Esophagus mucosa (tissue), 1 donor: ENCODE results near the gene SIL1. TPM values are rescaled to one million over a fixed set of nuclear protein-coding genes. Genes with fewer than 3 reads are reported as not detected.
A peak's percentile ranks its signal among the peaks of the same experiment; 100 is the strongest.
"Not testable (repeated sequence)": the region's sequence is repeated elsewhere in the genome, so short reads cannot be mapped to it uniquely, and the experiment has no call there.

Source experiments
- ATAC-seq: fragments of 200-7000 bp; cut with Tn5 transposase; one replicate; pipeline ENCODE4 v1.9.1; 2020
- total RNA-seq: library from RNA; stranded (reverse); gene quantifications from one replicate; pipeline ENCODE4 v1.2.4, GENCODE V29; 2023
- donor health status: DM: yes; HTN: yes; CAD: no.

Gene SIL1
- total RNA-seq, 1 donor from 2014 or later = 29.3 TPM

DNA sequence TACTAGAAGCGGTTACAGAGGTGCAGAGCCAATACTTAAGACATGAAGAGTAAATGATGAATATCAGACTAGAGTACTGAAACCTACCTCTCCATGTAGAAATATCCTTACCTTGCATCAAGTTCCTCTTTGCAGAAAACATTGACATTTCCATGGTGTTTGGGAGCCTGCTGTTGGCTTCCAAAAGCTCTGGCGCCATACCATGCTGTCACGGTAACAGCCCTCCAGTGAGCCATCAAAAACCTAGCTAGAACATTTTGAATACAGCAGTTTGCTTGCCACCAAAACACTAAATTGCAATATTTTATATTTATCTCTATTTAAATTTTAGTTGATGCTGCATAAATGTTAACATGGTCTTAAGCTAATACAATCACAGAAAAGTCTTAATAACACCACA, 179.0 kb downstream of the SIL1 start:
- no peak for ATAC-seq

DNA sequence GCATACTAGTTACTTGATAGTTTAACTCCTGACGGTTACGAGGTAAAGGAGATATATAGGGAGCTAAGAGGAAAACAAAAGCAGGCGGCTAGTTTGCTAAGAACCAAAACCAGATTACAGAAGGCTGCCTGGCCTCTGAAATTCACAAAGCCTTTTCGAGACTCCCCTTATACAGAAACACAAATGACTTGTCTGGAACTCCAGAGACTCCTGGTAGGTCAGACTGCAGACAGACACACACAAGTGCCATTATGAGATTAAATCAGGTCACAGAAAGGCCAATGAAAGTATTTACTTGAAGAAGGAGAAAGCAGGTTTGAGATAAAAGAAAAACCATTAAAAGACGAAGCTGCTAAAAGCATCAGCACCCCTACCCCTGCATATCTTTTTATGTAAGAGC, 180.5 kb downstream of the SIL1 start:
- no peak for ATAC-seq

GRCh38 chr5:139016186-139016585, 182.0 kb downstream of the SIL1 start:
- ATAC-seq = no peak

GRCh38 chr5:139014726-139015125, 183.4 kb downstream of the SIL1 start:
- ATAC-seq = peak; percentile 65

GRCh38 chr5:139012176-139012575, 186.0 kb downstream of the SIL1 start:
- no peak for ATAC-seq

- not testable (repeated sequence) for ATAC-seq
Measured at GRCh38 chr5:139011156-139011555, 187.0 kb downstream of the SIL1 start.

GRCh38 chr5:139004374-139005307, 193.5 kb downstream of the SIL1 start:
- ATAC-seq = no peak

DNA sequence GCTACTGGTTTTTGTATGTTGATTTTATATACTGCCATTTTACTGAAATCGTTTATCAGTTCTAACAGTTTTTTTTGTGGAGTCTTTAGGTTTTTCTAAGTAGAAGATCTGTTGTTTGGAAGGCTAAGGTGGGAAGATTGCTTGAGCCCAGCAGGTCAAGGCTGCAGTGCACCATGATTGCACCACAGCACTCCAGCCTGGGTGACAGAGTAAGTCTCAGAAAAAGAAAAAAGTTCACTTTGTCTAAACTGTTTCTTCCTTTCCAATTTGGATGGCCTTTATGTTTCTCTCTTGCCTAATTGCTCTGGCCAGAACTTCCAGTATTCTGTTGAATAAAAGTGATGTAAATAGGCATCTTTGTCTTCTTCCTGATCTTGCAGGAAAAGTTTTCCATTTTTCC, 198.5 kb downstream of the SIL1 start:
- ATAC-seq = no peak

- ATAC-seq = no peak
Measured at GRCh38 chr5:138998521-138998920, 199.6 kb downstream of the SIL1 start.

GRCh38 chr5:138996120-138996519, 202.0 kb downstream of the SIL1 start:
- no peak for ATAC-seq

- ATAC-seq = no peak
Measured at GRCh38 chr5:138990986-138991590, 207.1 kb downstream of the SIL1 start.

DNA sequence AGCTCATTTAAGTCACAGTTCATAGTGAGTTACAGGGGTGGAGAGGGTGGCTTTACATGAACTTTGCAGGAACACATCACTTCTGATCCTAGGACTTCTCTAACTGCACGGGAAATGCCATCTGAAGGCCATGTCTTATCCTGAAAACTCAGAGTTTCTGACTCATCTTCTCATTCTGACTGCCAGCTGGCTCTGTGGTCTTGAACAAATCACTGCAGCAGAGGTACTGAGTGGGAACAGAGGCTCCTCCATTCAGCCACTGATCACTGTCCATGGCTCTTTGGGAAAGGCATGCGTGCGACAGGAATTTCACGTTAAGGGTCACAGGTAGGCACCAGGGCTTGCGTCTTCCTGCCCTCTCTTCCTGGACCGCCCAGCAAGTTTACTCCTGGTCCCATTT, 208.4 kb downstream of the SIL1 start:
- ATAC-seq = no peak

DNA sequence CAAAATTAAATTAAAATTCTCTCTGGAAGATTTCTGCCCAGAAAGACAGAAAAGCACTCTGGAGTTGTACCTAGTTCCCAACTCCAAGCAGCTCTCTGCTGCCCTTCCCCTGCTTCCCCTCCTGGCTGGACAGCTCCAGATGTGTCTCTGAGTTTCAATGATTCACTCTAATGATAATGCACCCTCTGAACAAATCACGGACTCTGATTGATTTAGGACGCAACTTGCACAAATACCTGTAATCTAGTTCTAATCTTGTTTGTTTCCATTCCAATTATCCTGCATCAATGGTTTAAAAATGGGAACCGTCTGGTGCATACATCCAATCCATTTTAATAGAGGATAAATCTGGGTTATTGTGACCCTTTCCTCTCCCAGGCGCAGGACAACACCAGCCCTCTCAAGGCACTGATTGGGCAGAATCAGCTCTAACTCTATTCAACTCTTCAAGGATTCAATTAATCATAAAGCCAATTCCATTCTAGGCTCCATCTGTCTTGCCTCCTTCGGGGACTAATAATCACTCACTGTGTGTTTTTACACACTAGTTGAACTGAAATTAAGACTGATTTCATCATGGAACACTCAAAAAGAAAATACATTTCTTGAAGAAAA, 211.9 kb downstream of the SIL1 start:
- no peak for ATAC-seq

DNA sequence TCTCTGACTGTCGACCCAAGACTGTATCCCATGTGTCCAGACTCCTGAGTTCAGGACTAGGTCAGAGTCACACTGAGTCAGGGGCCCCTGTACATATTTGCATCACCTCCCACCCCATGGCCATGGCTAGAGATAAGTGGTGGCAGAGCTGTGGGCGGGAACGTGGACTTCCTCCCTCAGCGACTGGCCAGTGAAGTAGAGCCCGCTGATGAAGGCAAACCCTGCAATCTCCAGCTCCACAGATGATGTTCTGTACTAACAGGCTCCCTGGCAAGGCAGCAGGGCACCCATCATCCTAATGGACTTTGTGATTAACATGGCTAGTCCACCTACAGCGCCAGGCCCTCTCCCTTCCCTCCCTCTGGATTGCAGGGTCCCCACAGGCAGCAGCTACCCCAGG, 212.5 kb downstream of the SIL1 start:
- ATAC-seq = no peak

DNA sequence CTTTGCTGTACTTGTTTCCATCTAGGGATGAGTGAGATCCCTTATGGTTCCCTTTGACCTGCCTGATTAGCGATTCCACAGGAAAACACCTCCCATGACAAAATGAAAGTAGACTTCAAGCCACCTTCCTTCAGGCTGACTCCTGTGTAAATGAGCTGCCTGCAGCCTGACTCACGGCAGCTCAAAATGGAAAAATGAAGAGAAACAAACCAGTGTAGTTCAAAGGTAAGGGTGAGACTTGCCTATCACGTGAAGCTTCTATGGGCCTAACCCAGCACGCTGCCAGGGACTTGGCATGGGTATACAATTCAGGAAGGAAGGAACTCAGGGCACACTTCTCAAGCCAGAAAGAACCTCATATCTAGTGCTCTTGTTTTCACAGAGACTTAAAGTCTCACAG, 212.9 kb downstream of the SIL1 start:
- ATAC-seq = peak; percentile 28

DNA sequence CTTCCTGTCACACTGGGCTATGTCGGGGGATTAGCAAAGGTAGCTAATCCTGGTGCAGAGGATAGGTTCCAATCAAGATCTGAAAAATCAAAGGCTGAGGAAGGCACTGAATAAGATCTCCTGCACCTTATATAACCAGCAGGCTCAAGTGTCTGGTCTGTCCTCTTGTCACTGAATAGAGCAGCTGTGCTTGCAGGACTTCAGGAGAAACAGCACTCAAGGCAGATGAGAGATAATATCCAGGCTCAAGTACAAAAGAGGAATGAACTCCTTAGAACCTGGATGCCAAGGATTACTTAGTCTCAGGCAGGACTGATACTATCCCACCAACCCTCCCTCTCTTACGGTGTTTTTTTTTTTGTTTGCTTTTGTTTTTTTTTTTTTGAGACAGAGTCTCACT, 214.2 kb downstream of the SIL1 start:
- ATAC-seq = no peak

GRCh38 chr5:138981586-138981985, 216.6 kb downstream of the SIL1 start:
- ATAC-seq = no peak

GRCh38 chr5:138981131-138981530, 217.0 kb downstream of the SIL1 start:
- no peak for ATAC-seq

- ATAC-seq = no peak
Measured at GRCh38 chr5:138980441-138980840, 217.7 kb downstream of the SIL1 start.

- no peak for ATAC-seq
Measured at GRCh38 chr5:138979684-138980280, 218.4 kb downstream of the SIL1 start.

DNA sequence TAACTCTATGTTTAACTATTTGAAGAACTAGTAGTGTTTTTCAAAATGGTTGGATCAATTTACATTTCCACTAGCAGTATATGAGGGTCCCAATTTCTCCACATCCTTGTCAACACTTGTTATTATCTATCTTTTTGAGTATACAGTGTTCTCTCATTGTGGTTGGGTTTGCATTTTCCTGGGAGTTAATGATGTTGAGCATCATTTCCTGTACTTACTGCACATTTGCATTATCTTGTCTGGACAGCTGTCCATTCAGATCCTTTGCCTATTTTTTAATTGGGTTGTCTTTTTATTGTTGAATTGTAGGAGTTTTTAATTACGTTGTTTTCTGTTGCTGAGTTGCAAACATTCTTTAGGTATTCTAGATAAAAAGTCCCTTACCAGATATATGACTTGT, 219.6 kb downstream of the SIL1 start:
- no peak for ATAC-seq

GRCh38 chr5:138978080-138978479, 220.1 kb downstream of the SIL1 start:
- ATAC-seq = no peak
